MM.1S (cell line): ENCODE data around the gene SNCAIP.

Experiments
- CTCF ChIP-seq: fragments of 300-600 bp; sonication (generic); IDR thresholded peaks from 2 replicates; pipeline ENCODE4 v1.5.1; 2016; ENCODE audit warnings: antibody characterized with exemption, low read length, mixed read lengths
- EZH2phosphoT487 ChIP-seq: fragments of 300-600 bp; sonication (generic); IDR thresholded peaks from 2 replicates; pipeline ENCODE4 v1.6.1; 2018; ENCODE audit warnings: antibody characterized with exemption, low read length

GRCh38 chr5:122362361-122362760, 50.3 kb downstream of the SNCAIP start:
- no peak for TF ChIP-seq CTCF
- no peak for TF ChIP-seq EZH2phosphoT487
